Measurements from ENCODE around the gene CACNA1H. TPM values are rescaled to one million over a fixed set of nuclear protein-coding genes. Genes with fewer than 3 reads are reported as not detected.

The CACNA1H gene
- total RNA-seq, 1 experiment from 2014 or later: 31.1 TPM

DNA sequence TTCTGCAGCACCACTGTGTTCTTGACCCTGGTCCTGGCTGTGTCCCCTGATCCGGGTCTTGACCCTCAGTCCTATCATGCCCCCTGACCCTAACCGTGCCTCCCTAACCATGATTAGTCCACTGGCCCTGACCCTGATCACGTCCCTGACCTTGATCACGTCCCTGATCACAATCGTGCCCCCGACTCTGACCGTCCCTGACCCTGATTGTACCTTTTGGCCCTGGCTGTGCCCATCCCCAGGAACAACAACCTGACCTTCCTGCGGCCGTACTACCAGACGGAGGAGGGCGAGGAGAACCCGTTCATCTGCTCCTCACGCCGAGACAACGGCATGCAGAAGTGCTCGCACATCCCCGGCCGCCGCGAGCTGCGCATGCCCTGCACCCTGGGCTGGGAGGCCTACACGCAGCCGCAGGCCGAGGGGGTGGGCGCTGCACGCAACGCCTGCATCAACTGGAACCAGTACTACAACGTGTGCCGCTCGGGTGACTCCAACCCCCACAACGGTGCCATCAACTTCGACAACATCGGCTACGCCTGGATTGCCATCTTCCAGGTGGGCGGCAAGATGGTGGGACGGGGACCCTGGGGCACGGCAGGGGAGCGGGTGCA is 47.2 kb downstream of the CACNA1H start:
- POLR2A ChIA-PET: no interaction called here
- CTCF ChIA-PET: no interaction called here
- Histone ChIP-seq H3K4me1 (ENCODE audit: control insufficient read depth, insufficient read depth, low read length) (peaks cover 7% of the 10 kb centered on the region), H3K27ac (ENCODE audit: low read length) (no peak overlapping the region), H3K36me3 (ENCODE audit: control insufficient read depth, insufficient read depth, low read length) (no peaks in the 10 kb centered on the region), H3K27me3 (ENCODE audit: control insufficient read depth, insufficient read depth, low read length) (no peaks in the 10 kb centered on the region), H3K4me3 (ENCODE audit: low read depth in 2 of 2, low read length in 2 of 2) (no peak overlapping the region), H3K9me3 (ENCODE audit: control insufficient read depth, insufficient read depth, low read depth, low read length) (no peaks in the 10 kb centered on the region)
- no TSS peak for BruUV-seq (replicated peaks)
- TF ChIP-seq SIN3A (IDR thresholded peaks at IDR 0.05; ENCODE audit: borderline replicate concordance, insufficient read depth, low read depth, low read length) (no peak), TCF7L2 (IDR thresholded peaks at IDR 0.05; ENCODE audit: low read depth, low read length) (no peak), POLR2AphosphoS5 (IDR thresholded peaks at IDR 0.05; ENCODE audit: low read depth, low read length) (no peak)
- TF ChIP-seq, protein P1, sequence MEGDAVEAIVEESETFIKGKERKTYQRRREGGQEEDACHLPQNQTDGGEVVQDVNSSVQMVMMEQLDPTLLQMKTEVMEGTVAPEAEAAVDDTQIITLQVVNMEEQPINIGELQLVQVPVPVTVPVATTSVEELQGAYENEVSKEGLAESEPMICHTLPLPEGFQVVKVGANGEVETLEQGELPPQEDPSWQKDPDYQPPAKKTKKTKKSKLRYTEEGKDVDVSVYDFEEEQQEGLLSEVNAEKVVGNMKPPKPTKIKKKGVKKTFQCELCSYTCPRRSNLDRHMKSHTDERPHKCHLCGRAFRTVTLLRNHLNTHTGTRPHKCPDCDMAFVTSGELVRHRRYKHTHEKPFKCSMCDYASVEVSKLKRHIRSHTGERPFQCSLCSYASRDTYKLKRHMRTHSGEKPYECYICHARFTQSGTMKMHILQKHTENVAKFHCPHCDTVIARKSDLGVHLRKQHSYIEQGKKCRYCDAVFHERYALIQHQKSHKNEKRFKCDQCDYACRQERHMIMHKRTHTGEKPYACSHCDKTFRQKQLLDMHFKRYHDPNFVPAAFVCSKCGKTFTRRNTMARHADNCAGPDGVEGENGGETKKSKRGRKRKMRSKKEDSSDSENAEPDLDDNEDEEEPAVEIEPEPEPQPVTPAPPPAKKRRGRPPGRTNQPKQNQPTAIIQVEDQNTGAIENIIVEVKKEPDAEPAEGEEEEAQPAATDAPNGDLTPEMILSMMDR (IDR thresholded peaks at IDR 0.05): no peak
- TF ChIP-seq, protein P2, sequence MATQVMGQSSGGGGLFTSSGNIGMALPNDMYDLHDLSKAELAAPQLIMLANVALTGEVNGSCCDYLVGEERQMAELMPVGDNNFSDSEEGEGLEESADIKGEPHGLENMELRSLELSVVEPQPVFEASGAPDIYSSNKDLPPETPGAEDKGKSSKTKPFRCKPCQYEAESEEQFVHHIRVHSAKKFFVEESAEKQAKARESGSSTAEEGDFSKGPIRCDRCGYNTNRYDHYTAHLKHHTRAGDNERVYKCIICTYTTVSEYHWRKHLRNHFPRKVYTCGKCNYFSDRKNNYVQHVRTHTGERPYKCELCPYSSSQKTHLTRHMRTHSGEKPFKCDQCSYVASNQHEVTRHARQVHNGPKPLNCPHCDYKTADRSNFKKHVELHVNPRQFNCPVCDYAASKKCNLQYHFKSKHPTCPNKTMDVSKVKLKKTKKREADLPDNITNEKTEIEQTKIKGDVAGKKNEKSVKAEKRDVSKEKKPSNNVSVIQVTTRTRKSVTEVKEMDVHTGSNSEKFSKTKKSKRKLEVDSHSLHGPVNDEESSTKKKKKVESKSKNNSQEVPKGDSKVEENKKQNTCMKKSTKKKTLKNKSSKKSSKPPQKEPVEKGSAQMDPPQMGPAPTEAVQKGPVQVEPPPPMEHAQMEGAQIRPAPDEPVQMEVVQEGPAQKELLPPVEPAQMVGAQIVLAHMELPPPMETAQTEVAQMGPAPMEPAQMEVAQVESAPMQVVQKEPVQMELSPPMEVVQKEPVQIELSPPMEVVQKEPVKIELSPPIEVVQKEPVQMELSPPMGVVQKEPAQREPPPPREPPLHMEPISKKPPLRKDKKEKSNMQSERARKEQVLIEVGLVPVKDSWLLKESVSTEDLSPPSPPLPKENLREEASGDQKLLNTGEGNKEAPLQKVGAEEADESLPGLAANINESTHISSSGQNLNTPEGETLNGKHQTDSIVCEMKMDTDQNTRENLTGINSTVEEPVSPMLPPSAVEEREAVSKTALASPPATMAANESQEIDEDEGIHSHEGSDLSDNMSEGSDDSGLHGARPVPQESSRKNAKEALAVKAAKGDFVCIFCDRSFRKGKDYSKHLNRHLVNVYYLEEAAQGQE (IDR thresholded peaks at IDR 0.05; ENCODE audit: insufficient read depth in 1 of 2, low read depth in 2 of 2, low read length in 1 of 2): no peak
- DNase-seq (ENCODE audit: low read depth, low spot score) (no peak), ATAC-seq (no peak)
- in situ Hi-C loops (cut with HindIII; ENCODE audit: low pct_unique_long_range_greater_than_20kb, low sequenced_read_pairs) (no loop called here), intact Hi-C loops (cut with micrococcal nuclease; ENCODE audit: unreplicated experiment) (no loop called here)

DNA sequence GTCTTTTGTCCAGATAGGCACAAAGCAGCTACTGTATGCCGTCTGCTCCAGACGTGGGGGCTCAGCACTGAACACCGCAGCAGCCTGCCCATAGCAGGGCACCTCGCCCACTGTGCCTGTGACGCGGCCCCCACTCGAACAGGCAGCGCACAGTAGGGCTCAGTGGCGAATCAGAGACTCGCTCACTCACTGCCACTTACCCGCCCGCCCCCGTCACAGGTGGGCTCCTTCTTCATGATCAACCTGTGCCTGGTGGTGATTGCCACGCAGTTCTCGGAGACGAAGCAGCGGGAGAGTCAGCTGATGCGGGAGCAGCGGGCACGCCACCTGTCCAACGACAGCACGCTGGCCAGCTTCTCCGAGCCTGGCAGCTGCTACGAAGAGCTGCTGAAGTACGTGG is 48.5 kb downstream of the CACNA1H start:
- Histone ChIP-seq H3K27me3 (ENCODE audit: control insufficient read depth, insufficient read depth, low read length) (no peaks in the 10 kb centered on the region), H3K9me3 (ENCODE audit: control insufficient read depth, insufficient read depth, low read depth, low read length) (no peaks in the 10 kb centered on the region), H3K27ac (ENCODE audit: low read length) (no peak overlapping the region), H3K36me3 (ENCODE audit: control insufficient read depth, insufficient read depth, low read length) (no peaks in the 10 kb centered on the region), H3K4me3 (ENCODE audit: low read depth in 2 of 2, low read length in 2 of 2) (no peak overlapping the region), H3K4me1 (ENCODE audit: control insufficient read depth, insufficient read depth, low read length) (peaks cover 7% of the 10 kb centered on the region)
- no TSS peak for BruUV-seq (replicated peaks)
- DNase-seq (ENCODE audit: low read depth, low spot score) (no peak), ATAC-seq (no peak)
- no peak for TF ChIP-seq TCF7L2 (IDR thresholded peaks at IDR 0.05; ENCODE audit: low read depth, low read length)
- TF ChIP-seq, protein P2 (IDR thresholded peaks at IDR 0.05; ENCODE audit: insufficient read depth in 1 of 2, low read depth in 2 of 2, low read length in 1 of 2): no peak
- TF ChIP-seq SIN3A (IDR thresholded peaks at IDR 0.05; ENCODE audit: borderline replicate concordance, insufficient read depth, low read depth, low read length): no peak
- TF ChIP-seq, protein P1 (IDR thresholded peaks at IDR 0.05): no peak
- no peak for TF ChIP-seq POLR2AphosphoS5 (IDR thresholded peaks at IDR 0.05; ENCODE audit: low read depth, low read length)
- in situ Hi-C loops (cut with HindIII; ENCODE audit: low pct_unique_long_range_greater_than_20kb, low sequenced_read_pairs) (no loop called here), intact Hi-C loops (cut with micrococcal nuclease; ENCODE audit: unreplicated experiment) (no loop called here)
- POLR2A ChIA-PET: no interaction called here
- CTCF ChIA-PET: no interaction called here
